Measurements from ENCODE around the gene MSI2. TPM values are rescaled to one million over a fixed set of nuclear protein-coding genes. Genes with fewer than 3 reads are reported as not detected.

Gene MSI2
- total and polyA plus RNA-seq, 9 of the 15 experiments (the other 6 are each of a cell fraction or from before 2014, with no cell fraction given), result 4.6 to 61.8 (median 42.4) TPM

DNA sequence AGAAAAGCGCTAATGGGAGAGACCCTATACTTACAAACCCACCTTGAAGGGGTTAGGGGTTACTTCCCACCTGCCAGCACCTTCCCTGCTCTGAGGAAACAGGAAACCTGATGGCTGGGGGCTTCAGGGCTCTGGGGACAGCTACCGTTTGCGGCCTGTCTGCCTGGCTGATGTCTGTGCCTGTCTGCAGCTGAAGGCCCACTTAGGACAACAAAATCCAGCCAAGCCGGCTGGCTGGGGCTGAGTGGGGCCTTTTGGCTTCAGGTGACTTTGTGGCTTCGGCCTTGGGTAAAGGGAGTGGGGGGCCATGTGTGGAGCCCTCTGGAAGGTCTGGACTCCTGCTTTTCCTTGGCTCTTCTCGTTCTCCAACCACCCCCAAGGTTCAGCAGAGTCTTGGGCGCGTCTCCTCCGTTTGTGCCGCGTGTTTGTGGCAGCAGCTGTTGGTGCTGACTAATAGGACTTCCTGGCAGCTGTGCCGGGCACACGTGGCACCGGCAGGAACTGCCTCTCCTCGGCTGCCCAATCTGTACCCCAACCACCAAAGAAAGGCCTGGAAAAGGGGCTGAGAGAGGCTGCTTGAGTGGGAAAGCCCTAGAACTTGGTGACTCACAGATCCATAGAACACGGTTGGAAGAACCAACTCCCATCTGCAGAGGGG, 186.7 kb downstream of the MSI2 start (continued):
- TF ChIP-seq, protein P1, sequence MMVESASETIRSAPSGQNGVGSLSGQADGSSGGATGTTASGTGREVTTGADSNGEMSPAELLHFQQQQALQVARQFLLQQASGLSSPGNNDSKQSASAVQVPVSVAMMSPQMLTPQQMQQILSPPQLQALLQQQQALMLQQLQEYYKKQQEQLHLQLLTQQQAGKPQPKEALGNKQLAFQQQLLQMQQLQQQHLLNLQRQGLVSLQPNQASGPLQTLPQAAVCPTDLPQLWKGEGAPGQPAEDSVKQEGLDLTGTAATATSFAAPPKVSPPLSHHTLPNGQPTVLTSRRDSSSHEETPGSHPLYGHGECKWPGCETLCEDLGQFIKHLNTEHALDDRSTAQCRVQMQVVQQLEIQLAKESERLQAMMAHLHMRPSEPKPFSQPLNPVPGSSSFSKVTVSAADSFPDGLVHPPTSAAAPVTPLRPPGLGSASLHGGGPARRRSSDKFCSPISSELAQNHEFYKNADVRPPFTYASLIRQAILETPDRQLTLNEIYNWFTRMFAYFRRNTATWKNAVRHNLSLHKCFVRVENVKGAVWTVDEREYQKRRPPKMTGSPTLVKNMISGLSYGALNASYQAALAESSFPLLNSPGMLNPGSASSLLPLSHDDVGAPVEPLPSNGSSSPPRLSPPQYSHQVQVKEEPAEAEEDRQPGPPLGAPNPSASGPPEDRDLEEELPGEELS (CRISPR knock-in tag; IDR thresholded peaks at IDR 0.05; ENCODE audit: borderline replicate concordance), result no peak
- TF ChIP-seq, protein P2, sequence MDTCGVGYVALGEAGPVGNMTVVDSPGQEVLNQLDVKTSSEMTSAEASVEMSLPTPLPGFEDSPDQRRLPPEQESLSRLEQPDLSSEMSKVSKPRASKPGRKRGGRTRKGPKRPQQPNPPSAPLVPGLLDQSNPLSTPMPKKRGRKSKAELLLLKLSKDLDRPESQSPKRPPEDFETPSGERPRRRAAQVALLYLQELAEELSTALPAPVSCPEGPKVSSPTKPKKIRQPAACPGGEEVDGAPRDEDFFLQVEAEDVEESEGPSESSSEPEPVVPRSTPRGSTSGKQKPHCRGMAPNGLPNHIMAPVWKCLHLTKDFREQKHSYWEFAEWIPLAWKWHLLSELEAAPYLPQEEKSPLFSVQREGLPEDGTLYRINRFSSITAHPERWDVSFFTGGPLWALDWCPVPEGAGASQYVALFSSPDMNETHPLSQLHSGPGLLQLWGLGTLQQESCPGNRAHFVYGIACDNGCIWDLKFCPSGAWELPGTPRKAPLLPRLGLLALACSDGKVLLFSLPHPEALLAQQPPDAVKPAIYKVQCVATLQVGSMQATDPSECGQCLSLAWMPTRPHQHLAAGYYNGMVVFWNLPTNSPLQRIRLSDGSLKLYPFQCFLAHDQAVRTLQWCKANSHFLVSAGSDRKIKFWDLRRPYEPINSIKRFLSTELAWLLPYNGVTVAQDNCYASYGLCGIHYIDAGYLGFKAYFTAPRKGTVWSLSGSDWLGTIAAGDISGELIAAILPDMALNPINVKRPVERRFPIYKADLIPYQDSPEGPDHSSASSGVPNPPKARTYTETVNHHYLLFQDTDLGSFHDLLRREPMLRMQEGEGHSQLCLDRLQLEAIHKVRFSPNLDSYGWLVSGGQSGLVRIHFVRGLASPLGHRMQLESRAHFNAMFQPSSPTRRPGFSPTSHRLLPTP (IDR thresholded peaks at IDR 0.05; ENCODE audit: borderline replicate concordance, extremely low read depth, insufficient read length), result no peak
- TF ChIP-seq ZNF239 (CRISPR knock-in tag; IDR thresholded peaks at IDR 0.05), result no peak
- TF ChIP-seq BRD9 (IDR thresholded peaks at IDR 0.05; ENCODE audit: low read depth, partially characterized antibody), result no peak
- no peak for TF ChIP-seq HNRNPL (IDR thresholded peaks at IDR 0.05; ENCODE audit: low read depth, low read length)
- TF ChIP-seq, protein P3, sequence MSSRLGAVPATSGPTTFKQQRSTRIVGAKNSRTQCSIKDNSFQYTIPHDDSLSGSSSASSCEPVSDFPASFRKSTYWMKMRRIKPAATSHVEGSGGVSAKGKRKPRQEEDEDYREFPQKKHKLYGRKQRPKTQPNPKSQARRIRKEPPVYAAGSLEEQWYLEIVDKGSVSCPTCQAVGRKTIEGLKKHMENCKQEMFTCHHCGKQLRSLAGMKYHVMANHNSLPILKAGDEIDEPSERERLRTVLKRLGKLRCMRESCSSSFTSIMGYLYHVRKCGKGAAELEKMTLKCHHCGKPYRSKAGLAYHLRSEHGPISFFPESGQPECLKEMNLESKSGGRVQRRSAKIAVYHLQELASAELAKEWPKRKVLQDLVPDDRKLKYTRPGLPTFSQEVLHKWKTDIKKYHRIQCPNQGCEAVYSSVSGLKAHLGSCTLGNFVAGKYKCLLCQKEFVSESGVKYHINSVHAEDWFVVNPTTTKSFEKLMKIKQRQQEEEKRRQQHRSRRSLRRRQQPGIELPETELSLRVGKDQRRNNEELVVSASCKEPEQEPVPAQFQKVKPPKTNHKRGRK (tag; IDR thresholded peaks at IDR 0.05), result no peak
- TF ChIP-seq, protein P4, sequence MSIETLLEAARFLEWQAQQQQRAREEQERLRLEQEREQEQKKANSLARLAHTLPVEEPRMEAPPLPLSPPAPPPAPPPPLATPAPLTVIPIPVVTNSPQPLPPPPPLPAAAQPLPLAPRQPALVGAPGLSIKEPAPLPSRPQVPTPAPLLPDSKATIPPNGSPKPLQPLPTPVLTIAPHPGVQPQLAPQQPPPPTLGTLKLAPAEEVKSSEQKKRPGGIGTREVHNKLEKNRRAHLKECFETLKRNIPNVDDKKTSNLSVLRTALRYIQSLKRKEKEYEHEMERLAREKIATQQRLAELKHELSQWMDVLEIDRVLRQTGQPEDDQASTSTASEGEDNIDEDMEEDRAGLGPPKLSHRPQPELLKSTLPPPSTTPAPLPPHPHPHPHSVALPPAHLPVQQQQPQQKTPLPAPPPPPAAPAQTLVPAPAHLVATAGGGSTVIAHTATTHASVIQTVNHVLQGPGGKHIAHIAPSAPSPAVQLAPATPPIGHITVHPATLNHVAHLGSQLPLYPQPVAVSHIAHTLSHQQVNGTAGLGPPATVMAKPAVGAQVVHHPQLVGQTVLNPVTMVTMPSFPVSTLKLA (conservative IDR thresholded peaks at IDR 0.05), result no peak
- no peak for TF ChIP-seq POLR2G (IDR thresholded peaks at IDR 0.05; ENCODE audit: low read depth, low read length)
- TF ChIP-seq, protein P5, sequence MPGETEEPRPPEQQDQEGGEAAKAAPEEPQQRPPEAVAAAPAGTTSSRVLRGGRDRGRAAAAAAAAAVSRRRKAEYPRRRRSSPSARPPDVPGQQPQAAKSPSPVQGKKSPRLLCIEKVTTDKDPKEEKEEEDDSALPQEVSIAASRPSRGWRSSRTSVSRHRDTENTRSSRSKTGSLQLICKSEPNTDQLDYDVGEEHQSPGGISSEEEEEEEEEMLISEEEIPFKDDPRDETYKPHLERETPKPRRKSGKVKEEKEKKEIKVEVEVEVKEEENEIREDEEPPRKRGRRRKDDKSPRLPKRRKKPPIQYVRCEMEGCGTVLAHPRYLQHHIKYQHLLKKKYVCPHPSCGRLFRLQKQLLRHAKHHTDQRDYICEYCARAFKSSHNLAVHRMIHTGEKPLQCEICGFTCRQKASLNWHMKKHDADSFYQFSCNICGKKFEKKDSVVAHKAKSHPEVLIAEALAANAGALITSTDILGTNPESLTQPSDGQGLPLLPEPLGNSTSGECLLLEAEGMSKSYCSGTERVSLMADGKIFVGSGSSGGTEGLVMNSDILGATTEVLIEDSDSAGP (CRISPR knock-in tag; IDR thresholded peaks at IDR 0.05), result no peak
- no peak for TF ChIP-seq TSC22D4 (tag; IDR thresholded peaks at IDR 0.05)
- TF ChIP-seq ZNF282 (CRISPR knock-in tag; IDR thresholded peaks at IDR 0.05), result no peak
- TF ChIP-seq KLF6 (CRISPR knock-in tag; IDR thresholded peaks at IDR 0.05; ENCODE audit: borderline replicate concordance), result no peak
- no peak for TF ChIP-seq DNMT1 (IDR thresholded peaks at IDR 0.05)
- TF ChIP-seq, protein P6, sequence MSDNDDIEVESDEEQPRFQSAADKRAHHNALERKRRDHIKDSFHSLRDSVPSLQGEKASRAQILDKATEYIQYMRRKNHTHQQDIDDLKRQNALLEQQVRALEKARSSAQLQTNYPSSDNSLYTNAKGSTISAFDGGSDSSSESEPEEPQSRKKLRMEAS (CRISPR knock-in tag; IDR thresholded peaks at IDR 0.05), result no peak

Measured in K562 (cell line).